ENCODE results near the gene CCDC116. TPM values are rescaled to one million over a fixed set of nuclear protein-coding genes. Genes with fewer than 3 reads are reported as not detected.
A peak's percentile ranks its signal among the peaks of the same experiment; 100 is the strongest.

The CCDC116 gene
- total and polyA plus RNA-seq, 2 experiments from 2014 or later, result 0.30 to 1.5 TPM

DNA sequence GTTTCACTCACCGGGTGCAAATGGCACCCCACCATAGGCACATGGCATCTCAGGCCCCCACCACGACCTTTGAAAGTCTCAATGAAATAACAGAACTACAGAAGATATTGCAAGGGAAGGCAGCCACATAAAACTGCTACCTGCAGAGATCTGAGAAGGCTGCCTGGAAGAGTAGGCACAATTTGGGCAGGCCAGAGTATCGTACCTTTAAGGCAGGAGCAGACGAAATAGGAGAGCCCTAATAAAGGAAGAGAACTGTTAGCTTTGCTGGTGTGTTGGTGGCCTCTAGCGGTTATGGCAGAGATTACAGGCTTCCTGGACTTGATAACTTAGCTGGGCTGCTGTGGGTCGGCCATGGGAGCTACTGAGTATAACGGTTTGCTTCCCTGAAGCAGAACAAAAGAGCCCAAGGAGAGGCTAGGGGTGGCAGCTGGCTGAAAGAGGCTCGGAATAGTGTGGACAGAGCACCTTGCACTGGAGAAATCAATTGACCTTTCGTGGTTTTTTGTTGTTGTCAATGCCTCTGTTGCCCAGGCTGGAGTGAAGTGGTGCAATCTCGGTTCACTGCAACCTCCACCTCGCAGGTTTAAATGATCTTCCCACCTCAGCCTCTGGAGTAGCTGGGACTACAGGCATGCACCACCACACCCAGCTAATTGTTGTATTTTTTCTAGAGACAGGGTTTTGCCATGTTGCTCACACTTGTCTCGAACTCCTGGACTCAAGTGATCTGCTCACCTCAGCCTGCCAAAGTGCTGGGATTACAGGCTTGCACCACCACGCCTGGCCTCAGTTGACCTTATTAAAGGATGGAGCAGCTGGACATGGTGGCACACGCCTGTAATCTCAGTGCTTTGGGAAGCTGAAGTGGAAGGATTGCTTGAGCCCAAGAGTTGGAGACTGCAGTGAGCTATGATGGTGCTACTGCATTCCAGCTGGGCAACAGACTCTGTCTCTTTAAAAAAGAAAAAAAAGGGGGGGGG lies 14.3 kb downstream of the CCDC116 start:
- no peak overlapping the region for H3K4me3 ChIP-seq
- H3K27ac ChIP-seq, result no peak overlapping the region
- TF ChIP-seq, protein P1, sequence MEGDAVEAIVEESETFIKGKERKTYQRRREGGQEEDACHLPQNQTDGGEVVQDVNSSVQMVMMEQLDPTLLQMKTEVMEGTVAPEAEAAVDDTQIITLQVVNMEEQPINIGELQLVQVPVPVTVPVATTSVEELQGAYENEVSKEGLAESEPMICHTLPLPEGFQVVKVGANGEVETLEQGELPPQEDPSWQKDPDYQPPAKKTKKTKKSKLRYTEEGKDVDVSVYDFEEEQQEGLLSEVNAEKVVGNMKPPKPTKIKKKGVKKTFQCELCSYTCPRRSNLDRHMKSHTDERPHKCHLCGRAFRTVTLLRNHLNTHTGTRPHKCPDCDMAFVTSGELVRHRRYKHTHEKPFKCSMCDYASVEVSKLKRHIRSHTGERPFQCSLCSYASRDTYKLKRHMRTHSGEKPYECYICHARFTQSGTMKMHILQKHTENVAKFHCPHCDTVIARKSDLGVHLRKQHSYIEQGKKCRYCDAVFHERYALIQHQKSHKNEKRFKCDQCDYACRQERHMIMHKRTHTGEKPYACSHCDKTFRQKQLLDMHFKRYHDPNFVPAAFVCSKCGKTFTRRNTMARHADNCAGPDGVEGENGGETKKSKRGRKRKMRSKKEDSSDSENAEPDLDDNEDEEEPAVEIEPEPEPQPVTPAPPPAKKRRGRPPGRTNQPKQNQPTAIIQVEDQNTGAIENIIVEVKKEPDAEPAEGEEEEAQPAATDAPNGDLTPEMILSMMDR (IDR thresholded peaks at IDR 0.05; ENCODE audit: poor library complexity), result peak; percentile 81
- TF ChIP-seq EZH2 (IDR thresholded peaks at IDR 0.05; ENCODE audit: borderline replicate concordance), result no peak
- TF ChIP-seq EZH2phosphoT487 (IDR thresholded peaks at IDR 0.05; ENCODE audit: low read depth, severe bottlenecking, unreplicated experiment), result no peak
- peaks cover 3% of the 10 kb centered on the region for H3K79me2 ChIP-seq
- peaks cover 11% of the 10 kb centered on the region for H3K4me1 ChIP-seq (ENCODE audit: insufficient read depth)
- no peaks in the 10 kb centered on the region for H3K36me3 ChIP-seq (replicated peaks; ENCODE audit: insufficient read depth, low read depth)
- DNase-seq (ENCODE audit: low spot score), result peak; percentile 89
- H3K9me3 ChIP-seq (ENCODE audit: low read depth), result no peaks in the 10 kb centered on the region
- 59% methylated on average over 14 of the region's 14 CpGs for WGBS (ENCODE audit: low lambda C conversion rate, missing lambda C conversion rate)
- peaks cover 4% of the 10 kb centered on the region for H4K20me1 ChIP-seq (ENCODE audit: insufficient read depth, poor library complexity, severe bottlenecking)
- no peaks in the 10 kb centered on the region for H3K9me2 ChIP-seq (replicated peaks; ENCODE audit: insufficient read depth)
- H2AFZ ChIP-seq, result no peak overlapping the region
- H3K27me3 ChIP-seq, result no peaks in the 10 kb centered on the region
- no peak overlapping the region for H3K4me2 ChIP-seq

DNA sequence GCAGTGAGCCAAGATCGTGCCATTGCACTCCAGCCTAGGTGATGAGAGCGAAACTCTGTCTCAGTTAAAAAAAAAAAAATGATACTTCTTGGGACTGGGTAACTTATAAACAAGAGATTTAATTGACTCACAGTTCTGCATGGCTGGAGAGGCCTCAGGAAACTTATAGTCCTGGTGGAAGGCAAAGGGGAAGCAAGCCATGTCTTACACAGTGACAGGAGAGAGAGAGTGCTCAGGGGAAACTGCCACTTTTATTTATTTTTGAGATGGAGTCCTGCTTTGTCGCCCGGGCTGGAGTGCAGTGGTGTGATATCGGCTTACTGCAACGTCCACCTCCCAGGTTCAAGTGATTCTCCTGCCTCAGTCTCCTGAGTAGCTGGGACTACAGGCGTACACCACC lies 17.7 kb downstream of the CCDC116 start:
- H3K9me3 ChIP-seq (ENCODE audit: low read depth), result no peaks in the 10 kb centered on the region
- TF ChIP-seq EZH2phosphoT487 (IDR thresholded peaks at IDR 0.05; ENCODE audit: low read depth, severe bottlenecking, unreplicated experiment), result no peak
- TF ChIP-seq, protein P1 (IDR thresholded peaks at IDR 0.05; ENCODE audit: poor library complexity), result no peak
- no peak for TF ChIP-seq EZH2 (IDR thresholded peaks at IDR 0.05; ENCODE audit: borderline replicate concordance)
- no peaks in the 10 kb centered on the region for H3K36me3 ChIP-seq (replicated peaks; ENCODE audit: insufficient read depth, low read depth)
- no peak overlapping the region for H3K4me3 ChIP-seq
- no peak overlapping the region for H2AFZ ChIP-seq
- H4K20me1 ChIP-seq (ENCODE audit: insufficient read depth, poor library complexity, severe bottlenecking), result peaks cover 4% of the 10 kb centered on the region
- WGBS (ENCODE audit: low lambda C conversion rate, missing lambda C conversion rate), result 82% methylated on average over 7 of the region's 7 CpGs
- H3K27me3 ChIP-seq, result no peaks in the 10 kb centered on the region
- no peak for DNase-seq (ENCODE audit: low spot score)
- H3K4me2 ChIP-seq, result no peak overlapping the region
- no peak overlapping the region for H3K27ac ChIP-seq
- peaks cover 3% of the 10 kb centered on the region for H3K79me2 ChIP-seq
- H3K9me2 ChIP-seq (replicated peaks; ENCODE audit: insufficient read depth), result no peaks in the 10 kb centered on the region
- H3K4me1 ChIP-seq (ENCODE audit: insufficient read depth), result peaks cover 17% of the 10 kb centered on the region

DNA sequence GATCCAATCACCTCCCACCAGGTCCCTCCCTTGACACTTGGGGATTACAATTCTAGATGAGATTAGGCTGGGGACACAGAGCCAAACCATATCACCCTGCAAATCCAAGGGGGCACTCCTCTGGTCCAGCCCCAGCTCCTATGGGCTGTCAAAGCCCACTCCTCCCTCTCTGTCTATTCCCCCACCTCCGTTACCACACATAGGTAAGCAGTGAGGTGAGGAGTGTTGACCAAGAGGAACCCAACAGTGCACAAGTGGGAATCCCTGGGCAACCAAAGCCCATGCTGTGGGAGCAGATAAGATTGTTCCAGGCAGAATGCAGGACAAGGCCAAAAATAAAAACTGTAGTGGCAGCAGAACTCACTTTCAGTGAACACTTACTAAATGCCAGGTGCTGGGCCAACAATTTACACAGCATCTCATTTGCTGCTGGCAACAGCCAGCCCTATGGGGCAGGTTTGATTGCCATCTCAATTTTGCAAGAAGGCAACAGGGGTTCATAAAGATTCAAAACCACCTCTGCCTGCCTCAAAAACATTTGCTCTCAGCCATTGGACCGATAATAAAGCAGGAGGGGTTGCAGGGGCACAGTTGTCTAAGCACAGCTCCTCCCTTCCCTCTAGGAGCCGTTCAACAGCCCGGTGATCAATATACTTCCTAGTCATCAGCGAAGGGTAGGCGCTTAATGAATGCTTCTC lies 18.4 kb downstream of the CCDC116 start:
- Histone ChIP-seq H3K27me3 (no peaks in the 10 kb centered on the region), H2AFZ (peak overlapping the region; percentile 22), H3K27ac (peak overlapping the region; percentile 13), H3K9me2 (replicated peaks; ENCODE audit: insufficient read depth) (no peaks in the 10 kb centered on the region), H4K20me1 (ENCODE audit: insufficient read depth, poor library complexity, severe bottlenecking) (peaks cover 4% of the 10 kb centered on the region), H3K4me2 (peak overlapping the region; percentile 93), H3K4me1 (ENCODE audit: insufficient read depth) (peaks cover 17% of the 10 kb centered on the region), H3K9me3 (ENCODE audit: low read depth) (no peaks in the 10 kb centered on the region), H3K79me2 (peaks cover 3% of the 10 kb centered on the region), H3K36me3 (replicated peaks; ENCODE audit: insufficient read depth, low read depth) (no peaks in the 10 kb centered on the region), H3K4me3 (peak overlapping the region; percentile 38)
- whole genome bisulfite sequencing (ENCODE audit: low lambda C conversion rate, missing lambda C conversion rate), result 11% methylated on average over 6 of the region's 6 CpGs
- TF ChIP-seq, protein P1 (IDR thresholded peaks at IDR 0.05; ENCODE audit: poor library complexity), result no peak
- no peak for TF ChIP-seq EZH2phosphoT487 (IDR thresholded peaks at IDR 0.05; ENCODE audit: low read depth, severe bottlenecking, unreplicated experiment)
- no peak for TF ChIP-seq EZH2 (IDR thresholded peaks at IDR 0.05; ENCODE audit: borderline replicate concordance)
- DNase-seq (ENCODE audit: low spot score), result peak; percentile 5

All from hepatocyte (in vitro differentiated cells).